HepG2 (cell line): Measurements from ENCODE around the gene ZNF160. TPM values are rescaled to one million over a fixed set of nuclear protein-coding genes. Genes with fewer than 3 reads are reported as not detected.

Source experiments
- SNAI1 ChIP-seq: sonication (generic); formaldehyde crosslinking; IDR thresholded peaks from 2 replicates; pipeline ENCODE4 v1.5.0; 2020; ENCODE audit warnings: mild to moderate bottlenecking, missing genetic modification reagents, borderline replicate concordance
- ZNF260 ChIP-seq: sonication (generic); formaldehyde crosslinking; IDR thresholded peaks from 2 replicates; pipeline ENCODE4 v1.4.0; 2020; ENCODE audit warnings: missing genetic modification reagents, low read depth, mild to moderate bottlenecking, borderline replicate concordance
- polyA plus RNA-seq, 8 experiments: library from polyadenylated mRNA; depleted of rRNA in 3 of 8; stranded (reverse) in 7 of 8; unstranded in 1 of 8; fragments of >200 nt; fragmentation: Illumina TruSeq in 4 of 8; extraction: Trizol in 4 of 8; gene quantifications; 2 replicates each; pipeline versions ENCODE4 v1.2.1 to v1.2.3, GENCODE V29; 2011 to 2016; ENCODE audit warnings: low read depth in 4 of 8, missing spikeins in 1 of 8, mixed read lengths in 1 of 8; ENCODE audit not compliant: insufficient read depth in 1 of 8
- total RNA-seq, 5 experiments: library from RNA; depleted of rRNA; stranded (reverse); fragments of >200 nt; fragmentation: Illumina TruSeq; extraction: Trizol; gene quantifications; 2 replicates each; pipeline ENCODE4 v1.2.3, GENCODE V29; 2016; ENCODE audit warnings: low read depth in 1 of 5
- TF ChIP-seq, protein P1 (sequence below), 2 experiments: fragments of 450-650 bp in 1 of 2; sonication (generic) in 1 of 2; formaldehyde crosslinking in 1 of 2; IDR thresholded peaks; 2 replicates each; pipeline versions ENCODE4 v1.6.1 to v1.8.0; 2016 to 2022; ENCODE audit warnings: antibody characterized with exemption in 1 of 2, mild to moderate bottlenecking in 1 of 2, missing genetic modification reagents in 1 of 2
- TF ChIP-seq, protein P2 (sequence below): sonication (generic); formaldehyde crosslinking; IDR thresholded peaks from 2 replicates; pipeline ENCODE4 v1.8.0; 2022; ENCODE audit warnings: low read depth, missing genetic modification reagents

The ZNF160 gene
- total and polyA plus RNA-seq, 2 of the 13 experiments (the other 11 are each of a cell fraction or from before 2014, with no cell fraction given), result 8.4 to 12.1 TPM

DNA sequence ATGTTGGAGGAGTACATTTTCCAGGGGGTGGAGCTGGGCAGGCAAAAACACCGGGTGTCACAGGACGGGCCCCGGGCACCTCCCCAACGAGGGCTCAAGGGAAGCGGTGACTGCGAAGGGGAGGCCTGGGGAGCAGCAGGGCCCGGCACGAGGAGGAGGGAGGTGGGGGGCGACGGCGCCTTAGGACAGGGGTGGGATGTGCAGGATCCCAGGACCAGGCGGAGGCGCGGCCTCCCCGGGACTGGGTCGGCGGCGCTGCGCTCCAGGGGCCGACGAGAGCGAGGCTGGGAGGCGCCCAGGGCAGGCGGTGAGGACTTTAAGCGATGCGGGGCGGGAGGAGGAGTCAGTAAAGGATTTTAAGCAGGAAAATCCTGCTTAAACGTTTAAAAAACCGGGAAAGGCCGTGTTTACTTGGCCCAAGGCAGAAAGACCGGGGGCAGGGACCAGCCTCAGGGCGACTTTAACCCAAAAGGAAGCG is 427 bp downstream of the ZNF160 start (continued):
- TF ChIP-seq, protein P1, sequence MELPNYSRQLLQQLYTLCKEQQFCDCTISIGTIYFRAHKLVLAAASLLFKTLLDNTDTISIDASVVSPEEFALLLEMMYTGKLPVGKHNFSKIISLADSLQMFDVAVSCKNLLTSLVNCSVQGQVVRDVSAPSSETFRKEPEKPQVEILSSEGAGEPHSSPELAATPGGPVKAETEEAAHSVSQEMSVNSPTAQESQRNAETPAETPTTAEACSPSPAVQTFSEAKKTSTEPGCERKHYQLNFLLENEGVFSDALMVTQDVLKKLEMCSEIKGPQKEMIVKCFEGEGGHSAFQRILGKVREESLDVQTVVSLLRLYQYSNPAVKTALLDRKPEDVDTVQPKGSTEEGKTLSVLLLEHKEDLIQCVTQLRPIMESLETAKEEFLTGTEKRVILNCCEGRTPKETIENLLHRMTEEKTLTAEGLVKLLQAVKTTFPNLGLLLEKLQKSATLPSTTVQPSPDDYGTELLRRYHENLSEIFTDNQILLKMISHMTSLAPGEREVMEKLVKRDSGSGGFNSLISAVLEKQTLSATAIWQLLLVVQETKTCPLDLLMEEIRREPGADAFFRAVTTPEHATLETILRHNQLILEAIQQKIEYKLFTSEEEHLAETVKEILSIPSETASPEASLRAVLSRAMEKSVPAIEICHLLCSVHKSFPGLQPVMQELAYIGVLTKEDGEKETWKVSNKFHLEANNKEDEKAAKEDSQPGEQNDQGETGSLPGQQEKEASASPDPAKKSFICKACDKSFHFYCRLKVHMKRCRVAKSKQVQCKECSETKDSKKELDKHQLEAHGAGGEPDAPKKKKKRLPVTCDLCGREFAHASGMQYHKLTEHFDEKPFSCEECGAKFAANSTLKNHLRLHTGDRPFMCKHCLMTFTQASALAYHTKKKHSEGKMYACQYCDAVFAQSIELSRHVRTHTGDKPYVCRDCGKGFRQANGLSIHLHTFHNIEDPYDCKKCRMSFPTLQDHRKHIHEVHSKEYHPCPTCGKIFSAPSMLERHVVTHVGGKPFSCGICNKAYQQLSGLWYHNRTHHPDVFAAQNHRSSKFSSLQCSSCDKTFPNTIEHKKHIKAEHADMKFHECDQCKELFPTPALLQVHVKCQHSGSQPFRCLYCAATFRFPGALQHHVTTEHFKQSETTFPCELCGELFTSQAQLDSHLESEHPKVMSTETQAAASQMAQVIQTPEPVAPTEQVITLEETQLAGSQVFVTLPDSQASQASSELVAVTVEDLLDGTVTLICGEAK (IDR thresholded peaks at IDR 0.05), result no peak
- TF ChIP-seq, protein P1 (CRISPR knock-in tag; IDR thresholded peaks at IDR 0.05), result peak; percentile 19; the same call in 1 of the 2 replicates
- TF ChIP-seq, protein P2, sequence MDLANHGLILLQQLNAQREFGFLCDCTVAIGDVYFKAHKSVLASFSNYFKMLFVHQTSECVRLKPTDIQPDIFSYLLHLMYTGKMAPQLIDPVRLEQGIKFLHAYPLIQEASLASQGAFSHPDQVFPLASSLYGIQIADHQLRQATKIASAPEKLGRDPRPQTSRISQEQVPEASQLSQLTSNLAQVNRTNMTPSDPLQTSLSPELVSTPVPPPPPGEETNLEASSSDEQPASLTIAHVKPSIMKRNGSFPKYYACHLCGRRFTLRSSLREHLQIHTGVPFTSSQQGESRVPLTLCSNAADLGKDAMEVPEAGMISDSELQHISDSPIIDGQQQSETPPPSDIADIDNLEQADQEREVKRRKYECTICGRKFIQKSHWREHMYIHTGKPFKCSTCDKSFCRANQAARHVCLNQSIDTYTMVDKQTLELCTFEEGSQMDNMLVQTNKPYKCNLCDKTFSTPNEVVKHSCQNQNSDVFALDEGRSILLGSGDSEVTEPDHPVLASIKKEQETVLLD (CRISPR knock-in tag), result no peak
- no peak for TF ChIP-seq SNAI1 (CRISPR knock-in tag)
- no peak for TF ChIP-seq ZNF260
- TF ChIP-seq, all 625 proteins: peak for 7
